A673 (cell line): ENCODE data around the gene TMEM26.

ENCODE experiments used
- EZH2 ChIP-seq: fragments of 200-600 bp; sonication (generic); IDR thresholded peaks from 2 replicates; pipeline ENCODE4 v1.6.1; 2017; ENCODE audit warnings: borderline replicate concordance, low read depth, mild to moderate bottlenecking, mixed read lengths, antibody characterized with exemption, low read length; ENCODE audit not compliant: poor library complexity, severe bottlenecking
- TF ChIP-seq, protein P1 (sequence below): fragments of 300-800, 200-600 bp; sonication (generic); conservative IDR thresholded peaks from 2 replicates; pipeline ENCODE4 v1.5.1; 2017; ENCODE audit warnings: low read depth, mild to moderate bottlenecking, antibody characterized with exemption, low read length, moderate library complexity, mixed read lengths

DNA sequence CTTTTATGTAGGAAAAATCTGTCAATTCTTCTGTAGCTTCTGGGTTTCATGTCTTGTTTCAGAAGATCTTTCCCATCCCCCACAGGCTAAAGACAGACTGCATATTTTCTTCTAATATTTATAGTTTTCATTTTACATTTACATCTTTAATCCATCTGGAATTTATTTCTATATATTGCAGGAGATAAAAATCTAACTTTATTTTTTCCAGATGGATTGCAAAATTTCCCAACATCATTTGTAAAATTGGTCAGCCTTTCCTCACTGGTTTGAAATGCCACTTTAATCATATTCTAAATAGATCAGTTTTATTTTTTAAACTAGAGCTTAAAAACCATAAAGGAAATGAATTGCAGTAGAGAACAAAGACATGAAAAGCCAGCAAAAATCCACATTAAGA lies 46.9 kb downstream of the TMEM26 start:
- TF ChIP-seq, protein P1, sequence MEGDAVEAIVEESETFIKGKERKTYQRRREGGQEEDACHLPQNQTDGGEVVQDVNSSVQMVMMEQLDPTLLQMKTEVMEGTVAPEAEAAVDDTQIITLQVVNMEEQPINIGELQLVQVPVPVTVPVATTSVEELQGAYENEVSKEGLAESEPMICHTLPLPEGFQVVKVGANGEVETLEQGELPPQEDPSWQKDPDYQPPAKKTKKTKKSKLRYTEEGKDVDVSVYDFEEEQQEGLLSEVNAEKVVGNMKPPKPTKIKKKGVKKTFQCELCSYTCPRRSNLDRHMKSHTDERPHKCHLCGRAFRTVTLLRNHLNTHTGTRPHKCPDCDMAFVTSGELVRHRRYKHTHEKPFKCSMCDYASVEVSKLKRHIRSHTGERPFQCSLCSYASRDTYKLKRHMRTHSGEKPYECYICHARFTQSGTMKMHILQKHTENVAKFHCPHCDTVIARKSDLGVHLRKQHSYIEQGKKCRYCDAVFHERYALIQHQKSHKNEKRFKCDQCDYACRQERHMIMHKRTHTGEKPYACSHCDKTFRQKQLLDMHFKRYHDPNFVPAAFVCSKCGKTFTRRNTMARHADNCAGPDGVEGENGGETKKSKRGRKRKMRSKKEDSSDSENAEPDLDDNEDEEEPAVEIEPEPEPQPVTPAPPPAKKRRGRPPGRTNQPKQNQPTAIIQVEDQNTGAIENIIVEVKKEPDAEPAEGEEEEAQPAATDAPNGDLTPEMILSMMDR: no peak
- TF ChIP-seq EZH2: no peak
